Effector memory CD4-positive, alpha-beta T cell (primary cell): Measurements from ENCODE around the gene SAMD4B.

ENCODE experiments used
- DNase-seq, 3 donors: peaks; one replicate each; pipeline ENCODE4 v3.0.0-alpha.2; 2020
- H3K27ac ChIP-seq: 2 replicates; pipeline ENCODE4 v1.7.0; 2013; ENCODE audit warnings: mild to moderate bottlenecking, low read length, moderate library complexity; ENCODE audit not compliant: insufficient read depth, poor library complexity, severe bottlenecking
- H3K27me3 ChIP-seq: replicated peaks from 2 replicates; pipeline ENCODE4 v1.7.0; 2013; ENCODE audit warnings: mild to moderate bottlenecking, low read length; ENCODE audit not compliant: insufficient read depth, control insufficient read depth, poor library complexity, severe bottlenecking
- H3K36me3 ChIP-seq: 2 replicates; pipeline ENCODE4 v1.7.0; 2013; ENCODE audit warnings: mild to moderate bottlenecking, low read length, moderate library complexity; ENCODE audit not compliant: control insufficient read depth, insufficient read depth
- H3K4me1 ChIP-seq: 2 replicates; pipeline ENCODE4 v1.7.0; 2013; ENCODE audit warnings: low read length, mild to moderate bottlenecking; ENCODE audit not compliant: control insufficient read depth, insufficient read depth, poor library complexity, severe bottlenecking
- H3K4me3 ChIP-seq: 2 replicates; pipeline ENCODE4 v1.7.0; 2013; ENCODE audit warnings: low read length, low read depth, mild to moderate bottlenecking; ENCODE audit not compliant: insufficient read depth, poor library complexity, severe bottlenecking
- H3K9me3 ChIP-seq: 2 replicates; pipeline ENCODE4 v1.7.0; 2013; ENCODE audit warnings: mild to moderate bottlenecking, low read length, moderate library complexity; ENCODE audit not compliant: control insufficient read depth

SAMD4B gene

DNA sequence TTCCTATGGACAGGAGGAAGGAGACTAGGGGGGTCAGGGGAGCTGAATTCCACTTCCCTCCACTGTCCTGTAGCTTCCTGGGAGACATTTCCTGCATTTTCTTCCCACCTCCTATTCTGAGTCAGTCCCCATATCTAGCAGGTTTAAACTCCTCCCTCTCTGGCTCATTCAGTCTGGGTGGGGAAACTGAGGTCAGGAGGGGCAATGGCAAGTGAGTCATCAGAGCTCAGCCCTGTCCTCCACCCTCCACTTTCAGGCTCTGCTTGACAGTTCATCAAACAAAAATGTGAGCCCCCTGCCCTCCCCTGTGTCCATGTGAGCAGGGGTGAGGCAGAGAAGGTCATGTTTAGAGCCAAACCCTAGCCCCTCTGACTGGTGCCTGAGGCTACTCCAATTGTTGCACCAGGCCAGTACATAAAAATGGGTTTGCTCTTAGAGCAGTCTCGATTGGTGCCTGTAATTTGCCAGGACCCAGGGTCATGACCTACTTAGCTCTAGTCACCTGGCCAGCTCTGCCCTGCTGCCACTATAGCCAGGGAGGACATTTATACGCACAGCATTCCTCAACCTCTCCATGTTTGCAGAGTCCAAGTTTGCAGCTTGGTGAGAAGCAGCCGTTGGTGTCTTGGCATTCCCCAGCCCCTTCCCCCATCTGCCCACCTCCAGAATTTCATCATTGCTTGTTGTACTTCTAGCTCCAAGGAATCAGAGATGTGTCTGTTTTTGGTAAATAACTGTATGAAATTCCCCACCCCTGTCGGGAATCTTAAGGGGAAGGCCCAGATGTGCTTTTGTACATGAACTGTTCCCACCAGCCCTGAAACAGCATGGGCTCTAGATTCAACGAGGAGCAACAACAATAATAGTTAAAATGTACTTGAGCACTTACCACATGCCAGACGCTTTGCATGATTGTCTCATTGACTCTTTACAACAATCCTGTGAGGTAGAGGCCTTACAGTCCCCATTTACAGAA, 20.7 kb downstream of the SAMD4B start:
- Histone ChIP-seq H3K4me1 (no peaks in the 10 kb centered on the region), H3K9me3 (no peaks in the 10 kb centered on the region), H3K4me3 (no peak overlapping the region), H3K27ac (no peak overlapping the region), H3K27me3 (no peaks in the 10 kb centered on the region), H3K36me3 (peaks cover 24% of the 10 kb centered on the region)
- DNase-seq: no peak

DNA sequence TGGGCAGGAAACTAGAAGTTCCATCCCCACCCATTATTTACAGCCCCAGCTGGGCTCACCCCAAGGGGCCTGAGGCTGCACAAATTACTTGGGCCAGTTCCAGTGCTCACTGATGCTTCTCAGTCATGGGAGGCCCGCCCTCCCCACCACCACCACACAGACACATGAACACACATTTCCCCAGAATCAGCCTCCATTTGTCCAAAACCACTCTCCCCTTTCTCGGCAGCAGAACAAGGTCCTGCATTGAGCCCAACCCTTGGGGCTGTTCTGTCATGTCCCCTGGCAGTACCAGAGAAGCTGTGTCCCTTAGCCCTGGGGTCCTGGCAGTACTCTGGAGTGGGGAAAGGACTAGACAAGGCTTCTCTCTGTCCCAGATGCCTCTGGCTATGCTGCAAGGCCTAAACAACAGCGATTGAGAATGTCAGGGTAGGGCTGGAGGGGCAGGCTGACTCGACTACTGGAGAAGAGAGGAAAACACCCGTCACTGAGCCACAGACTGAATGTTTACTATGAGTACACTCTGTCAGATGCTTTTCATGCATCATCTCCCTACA, 21.8 kb downstream of the SAMD4B start:
- H3K4me1 ChIP-seq: no peaks in the 10 kb centered on the region
- H3K36me3 ChIP-seq: peaks cover 16% of the 10 kb centered on the region
- H3K4me3 ChIP-seq: no peak overlapping the region
- no peak for DNase-seq
- no peaks in the 10 kb centered on the region for H3K27me3 ChIP-seq
- H3K27ac ChIP-seq: no peak overlapping the region
- no peaks in the 10 kb centered on the region for H3K9me3 ChIP-seq

DNA sequence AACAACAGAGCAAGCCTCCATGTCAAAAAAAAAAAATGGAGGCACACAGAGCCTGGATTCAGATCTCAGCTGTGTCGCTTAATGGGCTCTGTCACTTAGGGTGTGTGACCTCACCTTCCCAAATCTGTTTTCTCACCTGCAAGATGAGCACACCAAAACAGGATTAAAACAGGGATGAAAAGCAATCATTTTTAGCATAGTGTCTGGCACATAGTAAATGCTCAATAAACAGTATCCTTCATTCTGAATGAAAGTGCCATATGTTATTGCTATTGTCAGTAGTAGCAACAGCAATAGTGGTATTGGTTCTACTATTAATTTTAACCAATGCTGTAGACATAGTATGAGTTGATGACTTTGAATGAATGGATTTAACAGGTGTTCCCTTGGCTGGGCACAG, 23.3 kb downstream of the SAMD4B start:
- H3K4me3 ChIP-seq: no peak overlapping the region
- no peaks in the 10 kb centered on the region for H3K9me3 ChIP-seq
- H3K4me1 ChIP-seq: no peaks in the 10 kb centered on the region
- peaks cover 15% of the 10 kb centered on the region for H3K36me3 ChIP-seq
- no peak for DNase-seq
- H3K27me3 ChIP-seq: no peaks in the 10 kb centered on the region
- H3K27ac ChIP-seq: no peak overlapping the region

DNA sequence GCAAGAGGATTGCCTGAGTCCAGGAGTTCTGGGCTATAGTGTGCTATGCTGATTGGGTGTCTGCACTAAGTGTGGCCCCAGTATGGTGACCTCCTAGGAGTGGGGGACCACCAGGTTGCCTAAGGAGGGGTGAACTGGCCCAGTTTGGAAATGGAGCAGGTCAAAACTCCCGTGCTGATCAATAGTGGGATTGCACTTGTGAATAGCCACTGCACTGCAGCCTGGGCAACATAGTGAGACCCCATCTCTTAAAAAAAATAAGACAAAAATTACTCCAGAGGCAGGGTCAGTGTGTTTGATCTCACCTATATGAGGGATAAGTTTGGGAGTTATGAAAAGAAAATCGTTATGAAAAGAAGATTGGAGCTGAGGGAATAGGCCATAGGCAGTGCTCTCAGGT, 27.0 kb downstream of the SAMD4B start:
- DNase-seq: no peak
- Histone ChIP-seq H3K27ac (no peak overlapping the region), H3K9me3 (no peaks in the 10 kb centered on the region), H3K4me1 (no peaks in the 10 kb centered on the region), H3K27me3 (no peaks in the 10 kb centered on the region), H3K4me3 (no peak overlapping the region), H3K36me3 (peaks cover 34% of the 10 kb centered on the region)

DNA sequence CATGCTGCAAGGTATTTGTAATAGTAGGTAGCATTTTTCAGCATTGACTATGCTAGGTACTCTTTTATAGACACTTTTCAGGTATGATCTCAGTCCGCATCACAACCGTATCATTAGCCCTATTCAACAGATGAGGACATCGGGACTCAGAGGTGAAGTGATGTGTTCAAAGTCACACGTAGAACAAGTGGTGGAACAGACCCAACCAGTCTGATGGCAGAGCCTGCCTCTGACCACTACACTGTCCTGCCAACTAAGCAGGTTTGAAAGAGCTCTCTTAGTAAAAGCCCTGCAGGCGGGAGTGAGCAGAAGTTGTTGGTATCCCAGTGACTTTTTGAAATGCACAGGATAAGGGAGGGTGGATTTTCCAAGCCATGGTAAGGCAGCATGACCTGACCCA, 28.5 kb downstream of the SAMD4B start:
- Histone ChIP-seq H3K27me3 (no peaks in the 10 kb centered on the region), H3K9me3 (no peaks in the 10 kb centered on the region), H3K27ac (no peak overlapping the region), H3K4me3 (no peak overlapping the region), H3K4me1 (no peaks in the 10 kb centered on the region), H3K36me3 (peaks cover 44% of the 10 kb centered on the region)
- no peak for DNase-seq

DNA sequence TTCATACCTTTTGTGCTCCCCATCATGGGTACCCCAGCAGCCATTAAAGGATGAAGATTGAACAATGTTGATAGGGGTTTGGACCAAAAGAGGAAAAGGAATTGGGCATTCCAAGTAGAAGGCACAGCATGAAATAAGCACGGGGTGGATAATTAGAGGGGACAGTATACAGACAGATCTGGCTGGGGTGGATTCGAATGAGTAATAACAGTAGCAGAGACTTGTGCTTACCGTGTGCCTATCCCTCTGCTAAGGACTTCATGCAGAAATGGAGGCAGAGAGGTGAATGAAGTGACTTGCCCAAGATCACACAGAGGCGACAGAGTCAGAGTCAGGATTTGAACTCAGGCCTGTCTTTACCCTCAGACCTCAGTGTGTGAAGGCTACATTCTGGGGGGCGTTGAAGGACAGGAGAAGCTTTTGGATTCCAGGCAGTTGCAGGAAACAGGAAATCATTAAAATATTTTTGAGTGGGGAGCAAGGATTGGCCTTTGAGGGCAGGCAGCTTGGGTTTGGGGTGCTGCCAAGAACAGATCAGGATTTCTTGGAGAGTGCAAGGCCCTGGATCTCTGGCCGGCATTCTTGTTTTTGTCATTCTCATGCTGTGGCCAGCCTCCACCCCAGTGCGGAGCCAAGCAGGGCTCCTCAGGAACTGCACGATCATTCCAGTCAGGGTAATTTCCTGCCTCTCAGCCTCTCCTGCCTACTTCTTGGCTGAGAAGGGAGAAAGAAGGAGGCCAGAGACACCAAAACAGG, 30.0 kb downstream of the SAMD4B start:
- no peaks in the 10 kb centered on the region for H3K9me3 ChIP-seq
- H3K4me3 ChIP-seq: no peak overlapping the region
- DNase-seq: no peak
- no peaks in the 10 kb centered on the region for H3K27me3 ChIP-seq
- no peak overlapping the region for H3K27ac ChIP-seq
- peaks cover 59% of the 10 kb centered on the region for H3K36me3 ChIP-seq
- no peaks in the 10 kb centered on the region for H3K4me1 ChIP-seq

DNA sequence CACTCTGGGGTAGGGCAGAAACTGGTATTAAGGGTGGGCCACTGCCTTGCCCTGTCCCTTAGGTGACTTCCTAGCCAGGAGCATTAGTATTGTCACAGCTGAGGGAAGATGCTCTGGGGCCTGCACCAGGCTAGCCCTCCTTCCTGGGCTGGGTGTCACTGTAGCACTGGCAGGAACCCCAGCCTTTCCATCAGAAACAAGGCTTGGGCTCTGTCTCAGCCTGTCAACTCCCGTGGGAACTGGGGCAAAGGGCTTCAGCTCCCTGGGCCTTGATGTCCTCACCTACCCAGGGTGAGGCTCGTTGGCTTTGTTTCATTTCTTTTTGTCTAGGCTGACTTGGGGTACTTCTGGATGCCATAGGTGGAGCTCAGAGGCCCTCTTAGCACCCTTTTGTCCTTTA, 30.7 kb downstream of the SAMD4B start:
- no peak for DNase-seq
- Histone ChIP-seq H3K27ac (no peak overlapping the region), H3K4me1 (no peaks in the 10 kb centered on the region), H3K36me3 (peaks cover 66% of the 10 kb centered on the region), H3K9me3 (no peaks in the 10 kb centered on the region), H3K4me3 (no peak overlapping the region), H3K27me3 (no peaks in the 10 kb centered on the region)

DNA sequence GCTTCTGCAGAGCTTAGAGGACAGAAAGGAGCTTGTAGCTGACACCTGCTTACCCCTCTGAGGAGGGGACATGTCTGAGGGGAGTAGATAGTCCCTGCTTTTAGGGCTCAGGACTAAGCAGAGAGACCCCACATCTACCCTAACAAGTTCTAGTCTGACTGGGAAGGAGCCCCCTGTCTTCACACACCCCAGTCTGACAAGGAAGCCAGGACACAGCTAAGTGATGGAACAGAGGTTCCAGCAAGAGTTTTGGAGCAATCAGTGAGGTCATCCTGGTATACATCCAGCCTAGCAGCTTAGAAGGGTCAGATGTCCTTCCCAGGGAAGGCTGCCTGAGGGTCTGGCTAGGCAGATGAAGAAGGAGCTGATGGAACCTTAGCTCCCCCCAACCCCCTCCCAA, 33.7 kb downstream of the SAMD4B start:
- DNase-seq: no peak
- Histone ChIP-seq H3K36me3 (peaks cover 80% of the 10 kb centered on the region), H3K4me3 (no peak overlapping the region), H3K27ac (no peak overlapping the region), H3K9me3 (no peaks in the 10 kb centered on the region), H3K4me1 (no peaks in the 10 kb centered on the region), H3K27me3 (no peaks in the 10 kb centered on the region)

DNA sequence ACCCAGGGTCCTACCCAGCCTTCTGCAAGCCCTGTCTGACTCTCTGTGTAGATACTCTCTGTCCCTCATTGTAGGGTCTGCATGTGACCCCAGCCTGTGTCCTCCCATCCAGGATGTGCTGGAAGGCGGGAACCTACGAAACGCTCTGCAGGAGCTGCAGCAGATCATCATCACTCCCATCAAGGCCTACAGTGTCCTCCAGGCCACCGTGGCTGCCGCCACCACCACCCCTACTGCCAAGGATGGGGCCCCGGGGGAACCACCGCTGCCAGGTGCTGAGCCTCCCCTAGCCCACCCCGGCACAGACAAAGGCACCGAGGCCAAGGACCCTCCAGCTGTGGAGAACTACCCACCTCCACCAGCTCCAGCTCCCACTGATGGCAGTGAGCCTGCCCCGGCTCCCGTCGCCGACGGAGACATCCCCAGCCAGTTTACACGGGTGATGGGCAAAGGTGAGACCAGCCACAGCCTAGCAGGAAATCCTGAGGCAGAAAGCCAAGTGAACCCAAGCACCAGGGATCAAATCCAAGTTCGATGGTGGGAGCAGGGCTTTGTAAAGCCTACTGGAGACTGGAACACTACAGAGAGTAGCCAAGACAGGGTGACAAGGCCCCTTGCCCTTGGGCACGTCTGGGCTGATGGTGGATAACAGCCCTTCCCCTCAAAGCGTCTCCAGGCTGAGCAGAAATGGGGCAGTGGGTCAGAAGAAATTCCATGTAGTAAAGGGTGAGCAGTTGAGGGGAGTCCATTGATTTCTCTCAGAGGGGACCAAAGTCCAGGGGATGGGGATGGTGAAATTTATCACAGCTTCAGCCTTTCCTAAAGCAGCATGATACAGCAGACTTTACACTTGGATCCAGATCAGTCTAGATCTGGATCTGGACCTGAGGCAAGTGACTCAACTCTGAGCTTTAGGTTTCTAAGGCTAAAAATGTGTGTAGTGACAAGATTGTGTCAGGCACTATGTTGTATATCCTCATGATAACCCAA, 35.4 kb downstream of the SAMD4B start:
- DNase-seq: no peak
- Histone ChIP-seq H3K4me3 (no peak overlapping the region), H3K9me3 (no peaks in the 10 kb centered on the region), H3K27me3 (no peaks in the 10 kb centered on the region), H3K27ac (no peak overlapping the region), H3K4me1 (no peaks in the 10 kb centered on the region), H3K36me3 (peaks cover 80% of the 10 kb centered on the region)
